Gastroesophageal sphincter (tissue), 3 donors: ENCODE data around the gene BACH2.

ENCODE experiments used
- POLR2A ChIP-seq, 2 donors: fragments of 450-650 bp; IDR thresholded peaks; one replicate each; pipeline ENCODE4 v1.6.1; 2017; ENCODE audit warnings: antibody characterized with exemption in 2 of 2, mild to moderate bottlenecking in 2 of 2, moderate library complexity in 1 of 2
- POLR2AphosphoS5 ChIP-seq: sonication (generic); formaldehyde crosslinking; IDR thresholded peaks from one replicate; pipeline ENCODE4 v1.6.1; 2017; ENCODE audit warnings: antibody characterized with exemption
- TF ChIP-seq, protein P1 (sequence below), 4 experiments: fragments of 200-600 bp in 2 of 4; fragments of 450-650 bp in 2 of 4; sonication (generic) in 1 of 4; IDR thresholded peaks; one replicate each; pipeline ENCODE4 v1.5.1; 2017 to 2019; ENCODE audit warnings: antibody characterized with exemption in 4 of 4, mild to moderate bottlenecking in 2 of 4, moderate library complexity in 2 of 4

DNA sequence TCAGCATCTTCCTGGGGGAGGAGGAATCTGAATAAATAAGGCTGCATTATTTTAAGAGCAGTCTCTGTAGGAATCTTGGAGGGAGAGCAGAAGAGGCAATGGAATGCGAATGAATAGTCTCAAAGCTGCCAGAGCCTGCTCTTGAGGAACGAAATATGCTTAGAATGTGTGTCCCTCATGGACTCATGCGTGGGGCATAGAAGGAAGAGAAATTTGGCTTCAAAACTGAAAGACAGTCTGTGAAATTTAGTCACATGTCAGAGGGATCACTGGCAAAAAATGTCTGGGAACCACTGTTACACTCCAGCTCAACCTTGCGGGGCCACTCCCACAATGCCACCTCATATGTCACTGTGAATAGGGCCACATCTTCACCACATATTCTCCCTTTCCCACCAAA, 306.9 kb downstream of the BACH2 start:
- TF ChIP-seq, protein P1, sequence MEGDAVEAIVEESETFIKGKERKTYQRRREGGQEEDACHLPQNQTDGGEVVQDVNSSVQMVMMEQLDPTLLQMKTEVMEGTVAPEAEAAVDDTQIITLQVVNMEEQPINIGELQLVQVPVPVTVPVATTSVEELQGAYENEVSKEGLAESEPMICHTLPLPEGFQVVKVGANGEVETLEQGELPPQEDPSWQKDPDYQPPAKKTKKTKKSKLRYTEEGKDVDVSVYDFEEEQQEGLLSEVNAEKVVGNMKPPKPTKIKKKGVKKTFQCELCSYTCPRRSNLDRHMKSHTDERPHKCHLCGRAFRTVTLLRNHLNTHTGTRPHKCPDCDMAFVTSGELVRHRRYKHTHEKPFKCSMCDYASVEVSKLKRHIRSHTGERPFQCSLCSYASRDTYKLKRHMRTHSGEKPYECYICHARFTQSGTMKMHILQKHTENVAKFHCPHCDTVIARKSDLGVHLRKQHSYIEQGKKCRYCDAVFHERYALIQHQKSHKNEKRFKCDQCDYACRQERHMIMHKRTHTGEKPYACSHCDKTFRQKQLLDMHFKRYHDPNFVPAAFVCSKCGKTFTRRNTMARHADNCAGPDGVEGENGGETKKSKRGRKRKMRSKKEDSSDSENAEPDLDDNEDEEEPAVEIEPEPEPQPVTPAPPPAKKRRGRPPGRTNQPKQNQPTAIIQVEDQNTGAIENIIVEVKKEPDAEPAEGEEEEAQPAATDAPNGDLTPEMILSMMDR (IDR thresholded peaks at IDR 0.05): no peak
- no peak for TF ChIP-seq POLR2A (IDR thresholded peaks at IDR 0.05)
- no peak for TF ChIP-seq POLR2AphosphoS5
